Stimulated activated CD8-positive, alpha-beta memory T cell treated with anti-CD3 and anti-CD28 coated beads, Interleukin-15, amount 100 ng/mL, for 24 hours (primary cell): Measurements from ENCODE around the gene TLR9.

Experiments used
- DNase-seq: peaks from one replicate; pipeline ENCODE4 v3.0.0-alpha.2; 2020; ENCODE audit warnings: low read depth

TLR9 gene

DNA sequence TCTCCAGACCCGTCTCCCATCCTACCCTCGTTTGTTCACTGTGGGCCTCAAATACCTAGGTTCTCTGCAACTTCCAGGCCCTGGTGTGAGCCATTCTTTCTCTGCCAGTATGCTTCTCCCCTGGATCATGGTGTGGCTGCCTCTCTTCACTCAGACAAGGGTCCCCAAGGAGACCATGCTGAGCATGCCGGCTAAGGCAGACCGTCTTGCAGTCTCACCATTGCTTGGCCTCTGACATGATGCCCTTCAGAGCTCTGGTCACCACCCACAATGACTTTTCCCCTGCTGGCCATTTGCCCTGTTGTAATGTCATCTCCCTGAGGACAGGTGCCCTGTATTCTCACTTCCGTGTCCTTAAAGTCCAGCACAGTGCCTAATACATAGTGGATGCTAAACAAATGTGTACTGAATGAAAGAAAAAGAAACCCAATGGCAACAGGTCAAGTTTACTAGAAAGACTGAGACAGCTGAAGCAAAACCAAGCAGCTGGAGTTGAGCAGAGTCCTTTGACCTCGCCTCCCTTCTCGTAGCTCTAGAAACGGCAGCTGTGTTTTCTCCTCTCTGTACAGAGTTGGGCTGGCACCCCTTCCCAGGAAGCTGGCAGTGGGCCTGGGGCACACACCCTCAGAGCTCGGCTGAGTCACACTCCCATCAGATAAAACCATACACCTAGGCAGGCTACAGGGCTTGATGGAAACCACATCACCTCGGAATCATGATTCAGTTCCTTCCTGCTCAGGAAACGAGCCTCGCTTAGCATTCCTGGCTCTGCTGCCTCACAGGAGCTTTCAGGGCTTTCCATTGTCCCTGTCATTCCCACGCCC lies 8.6 kb downstream of the TLR9 start:
- DNase-seq, result no peak

DNA sequence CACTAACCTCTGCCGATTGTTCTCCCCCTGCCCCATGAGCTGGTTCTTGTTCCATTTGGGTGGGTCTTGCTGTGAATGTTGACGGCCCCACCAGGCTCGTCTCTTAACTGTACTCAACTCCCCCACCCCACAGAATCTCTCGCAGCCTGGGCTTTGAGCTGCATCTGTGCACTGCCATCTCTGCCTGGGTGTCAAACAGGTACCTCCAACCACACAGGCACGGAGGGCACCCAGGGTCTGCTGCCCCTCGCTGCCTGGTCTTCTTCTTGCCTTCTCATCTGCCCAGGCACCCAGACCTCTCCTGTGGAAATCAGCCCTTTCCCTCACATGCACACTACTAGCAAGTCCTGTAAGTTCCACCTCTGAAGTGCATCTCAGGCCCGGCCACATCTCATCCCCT lies 10.1 kb downstream of the TLR9 start:
- DNase-seq, result no peak

DNA sequence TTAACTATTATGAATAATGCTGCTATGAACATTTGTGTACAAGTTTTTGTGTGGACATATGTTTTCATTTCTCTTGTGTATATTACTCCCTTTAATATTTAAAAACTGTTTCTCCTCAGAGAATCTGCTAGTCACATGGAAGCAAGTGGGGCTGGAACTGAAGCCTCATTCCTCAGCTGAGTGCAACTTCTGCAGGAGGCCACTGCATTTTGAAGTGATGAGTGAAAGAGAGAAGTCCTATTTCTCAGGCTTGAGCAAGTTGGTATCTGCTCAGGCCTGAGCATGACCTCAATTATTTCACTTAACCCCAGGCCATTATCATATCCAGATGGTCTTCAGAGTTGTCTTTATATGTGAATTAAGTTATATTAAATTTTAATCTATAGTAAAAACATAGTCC lies 11.5 kb downstream of the TLR9 start:
- no peak for DNase-seq

DNA sequence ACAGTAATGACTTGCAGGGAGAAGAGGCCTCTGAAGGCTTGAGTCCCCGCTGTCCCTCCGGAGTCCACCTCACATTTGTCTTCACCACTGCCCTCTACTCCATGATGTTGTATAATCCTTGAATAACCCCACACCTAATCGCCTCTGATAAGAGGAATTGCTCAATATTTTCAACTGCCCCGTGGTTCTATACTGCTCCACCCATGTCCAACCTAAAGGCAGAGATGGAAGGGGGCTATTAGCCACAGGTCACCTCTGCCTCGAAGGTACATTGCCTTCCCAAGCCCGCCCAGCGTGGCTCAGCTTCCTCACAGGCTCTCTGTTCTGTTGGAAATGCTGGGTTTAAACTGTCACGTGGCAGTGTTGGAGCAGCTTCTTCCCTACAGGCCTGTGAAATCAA lies 12.4 kb downstream of the TLR9 start:
- no peak for DNase-seq

DNA sequence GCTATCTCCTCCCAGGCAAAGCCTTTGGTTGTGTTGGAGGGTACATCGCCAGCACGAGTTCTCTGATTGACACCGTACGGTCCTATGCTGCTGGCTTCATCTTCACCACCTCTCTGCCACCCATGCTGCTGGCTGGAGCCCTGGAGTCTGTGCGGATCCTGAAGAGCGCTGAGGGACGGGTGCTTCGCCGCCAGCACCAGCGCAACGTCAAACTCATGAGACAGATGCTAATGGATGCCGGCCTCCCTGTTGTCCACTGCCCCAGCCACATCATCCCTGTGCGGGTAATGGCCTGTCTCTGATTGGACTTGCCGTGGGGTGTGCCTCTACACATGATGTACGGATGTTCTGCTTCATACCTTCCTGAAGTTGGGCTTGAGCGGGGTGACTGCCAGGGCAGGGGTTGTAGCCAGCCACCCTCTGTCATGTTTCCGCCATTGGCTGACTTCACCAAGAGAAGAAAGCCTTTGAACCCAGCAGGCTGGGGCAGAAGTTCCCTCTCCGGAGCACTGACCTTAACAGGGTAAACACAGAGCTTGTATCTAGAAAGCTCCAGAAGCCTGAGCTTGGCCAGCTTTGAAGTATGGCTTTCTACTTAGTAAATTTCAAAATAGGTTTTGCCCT lies 14.1 kb downstream of the TLR9 start:
- no peak for DNase-seq

DNA sequence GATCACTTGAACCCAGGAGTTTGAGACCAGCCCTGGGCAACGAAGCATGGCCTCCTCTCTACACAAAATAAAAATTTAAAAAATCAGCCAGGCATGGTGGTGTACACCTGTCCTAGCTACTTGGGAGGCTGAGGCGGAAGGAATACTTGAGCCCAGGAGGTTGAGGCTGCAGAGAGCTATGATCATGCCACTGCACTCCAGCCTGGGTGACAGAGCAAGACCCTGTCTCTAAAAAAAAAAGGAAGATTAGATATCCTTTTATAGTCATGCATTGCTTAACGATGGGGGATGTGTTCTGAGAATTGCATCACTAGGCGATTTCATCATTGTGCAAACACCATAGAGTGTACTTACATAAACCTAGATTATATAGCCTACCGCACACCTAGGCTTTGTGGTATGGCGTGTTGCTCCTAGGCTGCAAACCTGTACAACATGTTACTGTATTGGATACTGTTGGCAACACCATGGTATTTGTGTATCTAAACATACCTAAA lies 14.8 kb downstream of the TLR9 start:
- no peak for DNase-seq

DNA sequence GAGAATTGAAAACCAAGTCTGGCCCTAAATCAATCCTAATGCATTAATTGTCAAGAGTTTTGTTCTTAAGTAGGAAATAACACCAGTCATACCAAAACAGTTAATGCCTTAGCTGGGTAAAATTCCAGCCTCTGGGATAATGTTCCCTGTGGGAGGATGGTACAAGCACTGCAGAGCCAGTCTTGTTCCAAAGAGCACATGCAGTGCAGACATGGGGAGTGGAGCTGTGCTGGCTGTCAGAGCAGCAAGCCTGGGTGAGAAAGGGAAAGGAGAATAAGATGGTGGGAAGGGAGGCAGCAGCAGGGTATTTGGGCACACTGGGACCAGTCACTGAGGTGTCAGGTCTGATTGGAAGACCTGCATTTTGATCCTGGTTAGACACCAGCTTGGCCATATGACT lies 15.4 kb downstream of the TLR9 start:
- DNase-seq, result no peak

DNA sequence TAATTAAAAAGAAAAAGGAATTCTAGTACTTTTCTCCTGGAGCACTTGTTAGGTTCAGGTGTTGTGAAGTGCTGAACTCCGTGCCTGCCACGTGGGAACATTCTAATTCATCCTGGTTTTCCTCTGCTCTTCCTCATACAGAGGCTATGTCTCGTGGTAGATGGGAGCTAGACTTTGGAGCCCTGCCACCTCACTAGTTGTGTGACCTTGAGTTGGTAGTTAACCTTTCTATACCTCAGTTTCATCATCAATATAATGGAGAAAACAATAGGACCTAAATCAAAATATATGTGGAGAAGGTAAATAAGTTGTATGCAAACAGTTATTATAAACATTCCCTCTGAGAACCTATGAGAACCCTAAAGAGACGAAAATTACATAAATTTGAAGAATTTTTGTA lies 16.9 kb downstream of the TLR9 start:
- no peak for DNase-seq

DNA sequence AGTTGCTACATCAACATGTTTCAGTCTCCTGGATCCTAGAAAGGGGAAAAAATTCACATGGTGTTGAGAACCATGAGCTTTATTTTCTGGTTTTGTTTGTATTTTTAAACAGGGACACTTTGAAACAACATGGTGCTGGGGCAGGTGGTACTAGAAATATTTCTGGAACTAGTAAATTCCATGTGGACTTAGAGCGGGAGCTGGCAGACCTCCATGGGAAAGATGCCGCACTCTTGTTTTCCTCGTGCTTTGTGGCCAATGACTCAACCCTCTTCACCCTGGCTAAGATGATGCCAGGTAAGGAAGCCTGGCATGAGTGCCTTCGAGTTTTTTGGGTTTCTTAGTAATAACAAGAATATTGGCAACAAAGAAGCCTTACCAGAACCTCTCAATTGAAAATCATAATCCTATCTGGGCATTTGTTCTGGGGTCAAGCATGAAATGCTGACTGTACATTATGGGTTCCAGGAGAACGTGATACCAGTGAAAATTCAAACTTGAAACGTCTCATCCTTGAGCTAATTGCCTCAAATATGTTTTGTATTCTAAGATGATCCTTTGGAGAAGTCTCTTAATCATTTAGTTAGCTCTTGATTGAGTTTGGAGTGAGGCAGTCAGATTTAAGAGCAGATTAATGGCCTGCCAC lies 19.6 kb downstream of the TLR9 start:
- DNase-seq, result no peak

DNA sequence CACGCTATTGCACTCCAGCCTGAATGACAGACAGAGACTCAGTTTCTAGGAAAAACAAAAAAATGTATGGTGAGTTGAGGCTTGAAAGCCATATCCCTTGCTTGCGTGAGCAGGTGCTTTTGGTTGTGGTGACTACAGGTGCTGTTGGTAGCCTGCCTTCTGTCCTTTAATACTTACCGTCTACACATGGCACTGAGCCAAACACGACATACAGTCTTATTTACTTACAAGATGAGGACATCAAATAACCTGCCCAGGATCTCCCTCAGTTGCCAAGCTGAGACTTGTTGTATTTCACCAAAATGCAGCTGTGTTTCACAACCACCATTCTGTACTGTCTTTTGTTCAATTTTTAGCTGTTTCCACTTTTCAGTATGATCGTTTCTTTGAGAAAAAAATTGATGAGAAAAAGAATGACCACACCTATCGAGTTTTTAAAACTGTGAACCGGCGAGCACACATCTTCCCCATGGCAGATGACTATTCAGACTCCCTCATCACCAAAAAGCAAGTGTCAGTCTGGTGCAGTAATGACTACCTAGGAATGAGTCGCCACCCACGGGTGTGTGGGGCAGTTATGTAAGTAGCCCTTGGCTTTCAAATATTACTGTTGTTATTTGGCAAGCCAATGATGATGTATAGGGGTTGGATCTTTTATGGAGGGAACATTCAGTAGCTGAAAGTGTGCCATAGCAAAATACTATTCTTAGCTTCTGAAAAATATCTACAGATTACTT lies 20.9 kb downstream of the TLR9 start:
- no peak for DNase-seq

DNA sequence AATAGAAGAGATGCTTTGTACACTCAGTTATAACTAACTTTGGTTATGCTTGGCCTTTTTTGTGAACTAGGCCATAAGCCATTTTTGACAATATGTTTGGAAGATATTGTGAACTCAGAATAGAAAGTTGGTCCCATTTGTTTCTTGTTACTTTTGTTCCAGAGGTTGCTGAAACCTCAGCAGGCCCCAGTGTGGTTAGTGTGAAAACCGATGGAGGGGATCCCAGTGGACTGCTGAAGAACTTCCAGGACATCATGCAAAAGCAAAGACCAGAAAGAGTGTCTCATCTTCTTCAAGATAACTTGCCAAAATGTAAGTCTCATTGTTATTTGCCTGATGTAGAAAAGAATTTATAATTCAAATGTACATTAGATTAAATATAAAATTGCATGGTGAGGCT lies 21.7 kb downstream of the TLR9 start:
- no peak for DNase-seq

DNA sequence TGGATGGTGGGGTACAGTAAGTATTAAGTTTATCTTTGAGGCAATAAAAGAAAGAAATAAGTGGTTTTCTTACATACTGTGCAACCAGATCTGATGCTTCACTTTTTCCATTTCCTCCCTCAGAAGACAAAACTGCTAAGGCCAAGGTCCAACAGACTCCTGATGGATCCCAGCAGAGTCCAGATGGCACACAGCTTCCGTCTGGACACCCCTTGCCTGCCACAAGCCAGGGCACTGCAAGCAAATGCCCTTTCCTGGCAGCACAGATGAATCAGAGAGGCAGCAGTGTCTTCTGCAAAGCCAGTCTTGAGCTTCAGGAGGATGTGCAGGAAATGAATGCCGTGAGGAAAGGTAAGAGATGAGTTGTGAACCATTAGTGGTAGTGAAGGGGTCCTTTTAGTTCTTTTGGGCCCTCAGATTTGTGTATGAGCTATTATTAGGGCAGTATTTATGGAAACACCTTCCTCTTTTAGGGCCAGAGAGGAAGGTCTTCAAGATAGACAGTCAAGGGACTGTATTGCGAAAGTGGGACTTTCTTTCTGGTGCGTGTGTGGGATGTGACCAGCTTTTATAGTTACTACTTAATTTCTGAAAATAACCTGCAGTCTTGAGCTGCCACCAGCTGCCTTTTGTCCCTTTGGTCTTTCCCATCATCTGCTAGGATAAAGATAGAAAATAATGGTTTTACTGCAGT lies 22.9 kb downstream of the TLR9 start:
- no peak for DNase-seq

DNA sequence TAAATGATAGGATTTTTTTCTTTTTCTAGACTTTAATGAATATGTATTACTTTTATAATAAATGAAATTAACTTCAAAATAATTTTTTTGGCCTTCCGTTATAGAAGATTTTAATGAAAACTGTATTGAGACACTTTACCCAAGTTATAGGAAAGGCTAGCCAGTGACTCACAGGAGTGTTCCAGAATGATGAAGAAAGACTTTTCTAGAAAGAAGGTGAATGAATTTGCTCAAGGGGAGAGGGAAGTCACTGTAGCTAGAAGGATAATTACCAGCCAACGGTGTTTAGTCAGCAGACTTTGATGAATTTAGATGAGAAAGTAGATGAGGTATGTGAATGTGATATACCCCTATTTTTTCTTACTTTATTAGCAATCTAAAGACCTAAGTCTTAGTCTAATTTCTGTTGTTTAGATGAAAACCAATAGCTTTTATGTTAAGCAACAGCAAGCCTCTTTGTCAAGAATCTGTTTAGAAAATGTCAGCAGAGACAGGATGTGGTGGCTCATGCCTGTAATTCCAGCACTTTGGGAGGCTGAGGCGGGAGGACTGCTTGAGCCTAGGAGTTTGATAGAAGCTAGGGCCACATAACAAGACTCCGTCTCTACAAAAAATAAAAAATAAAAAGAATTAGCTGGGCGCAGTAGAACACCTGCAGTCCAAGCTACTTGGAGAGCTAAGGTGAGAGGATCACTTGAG lies 24.3 kb downstream of the TLR9 start:
- no peak for DNase-seq

DNA sequence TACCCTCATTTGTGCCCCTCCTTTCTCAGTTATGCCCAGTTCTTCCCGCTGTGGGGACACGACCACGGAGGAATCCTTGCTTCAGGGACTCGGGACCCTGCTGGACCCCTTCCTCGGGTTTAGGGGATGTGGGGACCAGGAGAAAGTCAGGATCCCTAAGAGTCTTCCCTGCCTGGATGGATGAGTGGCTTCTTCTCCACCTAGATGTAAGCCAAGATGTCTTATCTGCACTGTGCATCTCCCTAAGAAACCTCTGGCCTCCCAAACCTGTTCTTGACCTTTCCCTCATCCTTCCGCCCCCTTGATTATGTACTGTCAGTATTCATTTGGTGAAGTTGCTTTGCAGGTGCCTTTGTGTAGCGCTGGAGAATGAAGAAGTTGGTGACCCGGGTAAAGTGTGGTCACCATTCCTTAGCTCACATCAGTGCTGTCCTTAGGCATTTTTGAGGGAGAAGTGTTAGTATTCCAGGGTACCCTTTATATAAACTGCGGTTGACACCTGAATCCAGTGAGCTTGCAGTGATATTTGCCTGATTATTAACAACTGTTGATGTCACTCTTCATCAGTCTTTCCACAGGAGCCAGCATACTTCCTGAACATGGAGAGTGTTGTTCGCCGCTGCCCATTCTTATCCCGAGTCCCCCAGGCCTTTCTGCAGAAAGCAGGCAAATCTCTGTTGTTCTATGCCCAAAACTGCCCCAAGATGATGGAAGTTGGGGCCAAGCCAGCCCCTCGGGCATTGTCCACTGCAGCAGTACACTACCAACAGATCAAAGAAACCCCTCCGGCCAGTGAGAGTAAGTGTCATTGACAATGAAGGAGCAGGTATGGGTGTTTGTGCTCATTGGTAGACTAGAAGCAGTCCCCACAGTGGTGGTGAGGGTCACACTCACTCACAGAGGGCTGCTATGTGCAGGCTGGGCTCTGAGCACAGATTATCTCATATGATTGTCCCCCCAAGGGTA lies 26.5 kb downstream of the TLR9 start:
- DNase-seq, result no peak

DNA sequence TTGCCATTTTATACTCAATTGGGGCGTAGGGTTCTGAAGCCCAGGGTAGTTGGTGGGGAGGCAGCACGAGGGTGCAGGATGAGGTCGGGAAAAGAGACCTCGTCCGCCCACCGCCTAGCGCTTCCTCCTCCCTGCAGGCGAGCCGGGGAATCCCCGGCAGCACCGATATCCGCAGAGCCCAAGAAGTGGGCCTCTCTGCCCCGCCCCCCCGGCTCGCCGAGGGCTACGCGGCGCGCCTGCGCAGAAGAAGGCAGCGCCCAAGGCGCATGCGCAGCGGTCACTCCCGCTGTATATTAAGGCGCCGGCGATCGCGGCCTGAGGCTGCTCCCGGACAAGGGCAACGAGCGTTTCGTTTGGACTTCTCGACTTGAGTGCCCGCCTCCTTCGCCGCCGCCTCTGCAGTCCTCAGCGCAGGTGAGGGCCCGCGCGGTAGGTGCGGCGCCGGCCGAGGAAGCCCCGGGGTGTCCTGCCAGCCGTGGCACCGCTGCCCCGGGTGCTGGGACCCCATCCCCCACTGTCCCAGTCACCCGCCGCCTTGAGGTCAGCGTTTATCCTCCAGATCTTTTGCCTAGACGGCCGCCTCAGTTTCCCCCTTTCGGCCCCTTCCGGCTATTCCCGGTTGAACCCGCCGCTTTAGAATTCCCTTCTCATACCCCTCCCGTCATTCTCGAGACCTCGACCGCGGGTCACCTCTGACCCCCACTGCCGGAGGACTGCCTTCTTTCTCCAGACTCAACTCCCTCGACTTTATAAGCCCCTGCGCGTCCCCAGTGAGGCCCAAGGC lies 27.4 kb downstream of the TLR9 start, which contains the start of gene ALAS1:
ALAS1 (plus strand) TSS at position 319 of the 784 bp plus-strand sequence. CDS start 1,082 bp downstream, outside the sequence.
- DNase-seq, result peak; percentile 95

DNA sequence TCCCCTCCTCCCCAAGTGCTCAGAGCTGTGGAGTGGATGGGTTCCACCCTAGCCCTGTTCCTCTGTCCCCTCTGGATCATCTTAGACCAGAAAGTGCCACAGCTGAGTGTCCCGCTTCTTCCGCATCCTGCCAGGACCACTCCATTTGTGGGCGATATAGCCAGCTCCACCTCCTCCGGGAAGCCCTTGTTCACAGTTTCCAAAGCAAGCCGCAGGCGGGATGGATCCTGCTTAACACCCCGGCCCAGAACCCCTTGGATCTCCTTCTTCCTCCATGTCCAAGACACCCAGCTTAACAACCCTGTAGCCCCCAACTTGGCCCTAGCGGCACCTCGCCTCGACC lies 28.0 kb downstream of the TLR9 start:
- DNase-seq, result no peak

DNA sequence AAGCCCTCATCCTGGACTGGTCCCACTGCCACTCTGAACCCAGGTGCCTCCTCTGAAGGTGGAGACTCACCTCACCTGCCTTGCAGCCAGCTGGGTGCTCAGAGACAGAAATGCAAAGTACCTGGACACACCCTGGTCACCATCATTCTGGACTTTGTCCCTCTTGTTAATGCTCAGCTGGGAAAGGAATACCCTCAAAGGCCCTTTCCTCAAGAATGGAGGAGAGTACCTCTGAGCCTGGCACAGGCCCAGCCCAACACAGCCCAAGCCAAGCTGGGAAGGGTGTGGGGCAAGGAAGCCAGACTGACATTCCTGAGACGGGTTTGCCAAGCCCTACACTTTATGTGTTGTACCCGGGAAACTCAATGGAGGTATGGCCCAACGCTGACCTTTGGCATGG lies 28.5 kb downstream of the TLR9 start:
- DNase-seq, result no peak

DNA sequence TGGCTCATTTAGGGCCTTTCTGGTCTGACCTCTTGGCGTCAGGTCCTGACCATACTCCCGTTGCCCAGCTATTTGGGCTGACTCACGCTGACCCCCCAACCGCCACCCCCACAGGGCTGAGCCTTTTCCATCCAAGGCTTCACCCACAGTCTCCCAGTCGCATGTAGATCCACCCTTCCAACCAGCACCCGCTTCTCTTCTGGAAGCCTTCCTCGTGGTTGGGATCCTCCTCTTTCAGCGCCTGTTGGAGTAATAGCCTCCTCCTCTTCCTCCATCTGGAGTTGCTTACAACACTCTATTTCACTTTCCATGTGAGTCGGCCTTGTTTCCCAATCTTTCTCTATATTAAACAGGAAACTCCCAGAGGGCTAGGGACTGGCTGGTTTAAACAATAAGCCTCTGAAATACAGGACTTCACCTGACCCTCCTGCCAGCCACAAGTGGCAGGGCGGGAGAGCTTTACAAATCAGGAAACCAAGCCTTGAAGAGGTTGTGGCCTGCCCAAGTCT lies 29.6 kb downstream of the TLR9 start:
- DNase-seq, result no peak

DNA sequence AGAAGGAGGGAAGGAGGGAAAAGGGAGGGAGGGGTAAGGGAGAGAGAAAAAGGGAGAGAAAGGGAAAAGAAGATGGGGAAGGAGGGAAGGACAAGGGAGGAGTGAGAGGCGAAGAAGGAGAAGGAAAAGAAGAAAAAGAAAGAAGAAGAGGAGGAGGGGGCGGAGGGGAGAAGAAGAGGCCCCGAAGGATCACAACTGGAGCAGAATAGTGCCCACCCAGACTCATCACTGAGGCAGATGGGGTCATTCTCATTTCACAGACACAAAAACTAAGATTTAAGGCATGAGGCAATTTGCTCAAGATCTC lies 30.2 kb downstream of the TLR9 start:
- no peak for DNase-seq
